ENCODE data around the gene SPIRE2. TPM values are rescaled to one million over a fixed set of nuclear protein-coding genes. Genes with fewer than 3 reads are reported as not detected.

Gene SPIRE2
- total and polyA plus RNA-seq, 2 of the 13 experiments (the other 11 are each of a cell fraction or from before 2014, with no cell fraction given): 13.3 to 37.5 TPM

DNA sequence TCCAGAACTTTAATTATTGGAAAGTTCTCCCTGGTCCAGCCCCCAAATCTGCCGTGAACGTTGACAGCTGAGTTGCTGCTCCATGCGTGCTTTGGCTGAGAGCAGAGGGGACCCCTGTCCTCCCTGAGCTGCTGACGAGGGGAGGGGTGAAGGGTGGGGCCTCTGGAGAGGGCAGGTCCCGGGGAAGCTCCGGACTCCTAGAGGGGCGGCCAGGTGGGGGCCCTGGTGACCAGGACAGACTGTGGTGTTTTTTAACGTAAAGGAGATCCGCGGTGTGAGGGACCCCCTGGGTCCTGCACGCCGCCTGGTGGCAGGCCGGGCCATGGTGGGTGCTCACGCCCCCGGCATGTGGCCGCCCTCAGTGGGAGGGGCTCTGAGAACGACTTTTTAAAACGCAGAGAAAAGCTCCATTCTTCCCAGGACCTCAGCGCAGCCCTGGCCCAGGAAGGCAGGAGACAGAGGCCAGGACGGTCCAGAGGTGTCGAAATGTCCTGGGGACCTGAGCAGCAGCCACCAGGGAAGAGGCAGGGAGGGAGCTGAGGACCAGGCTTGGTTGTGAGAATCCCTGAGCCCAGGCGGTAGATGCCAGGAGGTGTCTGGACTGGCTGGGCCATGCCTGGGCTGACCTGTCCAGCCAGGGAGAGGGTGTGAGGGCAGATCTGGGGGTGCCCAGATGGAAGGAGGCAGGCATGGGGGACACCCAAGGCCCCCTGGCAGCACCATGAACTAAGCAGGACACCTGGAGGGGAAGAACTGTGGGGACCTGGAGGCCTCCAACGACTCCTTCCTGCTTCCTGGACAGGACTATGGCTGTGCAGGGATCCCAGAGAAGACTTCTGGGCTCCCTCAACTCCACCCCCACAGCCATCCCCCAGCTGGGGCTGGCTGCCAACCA is 90.4 kb downstream of the SPIRE2 start, which contains the start of gene MC1R (continued):
- TF ChIP-seq, protein P1, sequence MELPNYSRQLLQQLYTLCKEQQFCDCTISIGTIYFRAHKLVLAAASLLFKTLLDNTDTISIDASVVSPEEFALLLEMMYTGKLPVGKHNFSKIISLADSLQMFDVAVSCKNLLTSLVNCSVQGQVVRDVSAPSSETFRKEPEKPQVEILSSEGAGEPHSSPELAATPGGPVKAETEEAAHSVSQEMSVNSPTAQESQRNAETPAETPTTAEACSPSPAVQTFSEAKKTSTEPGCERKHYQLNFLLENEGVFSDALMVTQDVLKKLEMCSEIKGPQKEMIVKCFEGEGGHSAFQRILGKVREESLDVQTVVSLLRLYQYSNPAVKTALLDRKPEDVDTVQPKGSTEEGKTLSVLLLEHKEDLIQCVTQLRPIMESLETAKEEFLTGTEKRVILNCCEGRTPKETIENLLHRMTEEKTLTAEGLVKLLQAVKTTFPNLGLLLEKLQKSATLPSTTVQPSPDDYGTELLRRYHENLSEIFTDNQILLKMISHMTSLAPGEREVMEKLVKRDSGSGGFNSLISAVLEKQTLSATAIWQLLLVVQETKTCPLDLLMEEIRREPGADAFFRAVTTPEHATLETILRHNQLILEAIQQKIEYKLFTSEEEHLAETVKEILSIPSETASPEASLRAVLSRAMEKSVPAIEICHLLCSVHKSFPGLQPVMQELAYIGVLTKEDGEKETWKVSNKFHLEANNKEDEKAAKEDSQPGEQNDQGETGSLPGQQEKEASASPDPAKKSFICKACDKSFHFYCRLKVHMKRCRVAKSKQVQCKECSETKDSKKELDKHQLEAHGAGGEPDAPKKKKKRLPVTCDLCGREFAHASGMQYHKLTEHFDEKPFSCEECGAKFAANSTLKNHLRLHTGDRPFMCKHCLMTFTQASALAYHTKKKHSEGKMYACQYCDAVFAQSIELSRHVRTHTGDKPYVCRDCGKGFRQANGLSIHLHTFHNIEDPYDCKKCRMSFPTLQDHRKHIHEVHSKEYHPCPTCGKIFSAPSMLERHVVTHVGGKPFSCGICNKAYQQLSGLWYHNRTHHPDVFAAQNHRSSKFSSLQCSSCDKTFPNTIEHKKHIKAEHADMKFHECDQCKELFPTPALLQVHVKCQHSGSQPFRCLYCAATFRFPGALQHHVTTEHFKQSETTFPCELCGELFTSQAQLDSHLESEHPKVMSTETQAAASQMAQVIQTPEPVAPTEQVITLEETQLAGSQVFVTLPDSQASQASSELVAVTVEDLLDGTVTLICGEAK (IDR thresholded peaks at IDR 0.05): no peak
- TF ChIP-seq, protein P1 (CRISPR knock-in tag; IDR thresholded peaks at IDR 0.05): peak; percentile 61
- TF ChIP-seq TAF1 (CRISPR knock-in tag; IDR thresholded peaks at IDR 0.05): peak; percentile 66; the same call in 1 of the 2 replicates
- 0 out of 2 replicates have a peak, but pooled peaks have one; percentile 31 for TF ChIP-seq PAX8 (CRISPR knock-in tag; IDR thresholded peaks at IDR 0.05; ENCODE audit: borderline replicate concordance)
- peak; percentile 67 for TF ChIP-seq RAD21 (CRISPR knock-in tag; IDR thresholded peaks at IDR 0.05)
- TF ChIP-seq ZNF30 (CRISPR knock-in tag; IDR thresholded peaks at IDR 0.05): no peak
- peak; percentile 93 for TF ChIP-seq GATAD2A (CRISPR knock-in tag; IDR thresholded peaks at IDR 0.05)
- TF ChIP-seq HNRNPK (IDR thresholded peaks at IDR 0.05; ENCODE audit: low read depth, low read length, poor library complexity, severe bottlenecking): no peak
- TF ChIP-seq, protein P2, sequence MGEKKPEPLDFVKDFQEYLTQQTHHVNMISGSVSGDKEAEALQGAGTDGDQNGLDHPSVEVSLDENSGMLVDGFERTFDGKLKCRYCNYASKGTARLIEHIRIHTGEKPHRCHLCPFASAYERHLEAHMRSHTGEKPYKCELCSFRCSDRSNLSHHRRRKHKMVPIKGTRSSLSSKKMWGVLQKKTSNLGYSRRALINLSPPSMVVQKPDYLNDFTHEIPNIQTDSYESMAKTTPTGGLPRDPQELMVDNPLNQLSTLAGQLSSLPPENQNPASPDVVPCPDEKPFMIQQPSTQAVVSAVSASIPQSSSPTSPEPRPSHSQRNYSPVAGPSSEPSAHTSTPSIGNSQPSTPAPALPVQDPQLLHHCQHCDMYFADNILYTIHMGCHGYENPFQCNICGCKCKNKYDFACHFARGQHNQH (CRISPR knock-in tag; IDR thresholded peaks at IDR 0.05): peak; percentile 84
- TF ChIP-seq ZFP82 (CRISPR knock-in tag; IDR thresholded peaks at IDR 0.05; ENCODE audit: borderline replicate concordance): no peak; the same call in 1 of the 2 replicates
- TF ChIP-seq NR1H2 (CRISPR knock-in tag; IDR thresholded peaks at IDR 0.05; ENCODE audit: borderline replicate concordance, low read depth): no peak
- peak; percentile 94 for TF ChIP-seq ZBTB20 (CRISPR knock-in tag; IDR thresholded peaks at IDR 0.05; ENCODE audit: borderline replicate concordance, low read depth)
- peak; percentile 59; the same call in 1 of the 2 replicates for TF ChIP-seq KDM5A (IDR thresholded peaks at IDR 0.05; ENCODE audit: borderline replicate concordance, low read length)

All from HepG2 (cell line).